Measurements from ENCODE around the gene COLGALT1.
A peak's percentile ranks its signal among the peaks of the same experiment; 100 is the strongest.
"Not testable (repeated sequence)": the region's sequence is repeated elsewhere in the genome, so short reads cannot be mapped to it uniquely, and the experiment has no call there.

The COLGALT1 gene

GRCh38 chr19:17555480-17555928 lies at the start of gene COLGALT1:
Gene COLGALT1 (plus strand): TSS chr19:17555649. CDS start chr19:17555714, 65 bp downstream.
- peak; percentile 98 for DNase-seq (ENCODE audit: low spot score)

DNA sequence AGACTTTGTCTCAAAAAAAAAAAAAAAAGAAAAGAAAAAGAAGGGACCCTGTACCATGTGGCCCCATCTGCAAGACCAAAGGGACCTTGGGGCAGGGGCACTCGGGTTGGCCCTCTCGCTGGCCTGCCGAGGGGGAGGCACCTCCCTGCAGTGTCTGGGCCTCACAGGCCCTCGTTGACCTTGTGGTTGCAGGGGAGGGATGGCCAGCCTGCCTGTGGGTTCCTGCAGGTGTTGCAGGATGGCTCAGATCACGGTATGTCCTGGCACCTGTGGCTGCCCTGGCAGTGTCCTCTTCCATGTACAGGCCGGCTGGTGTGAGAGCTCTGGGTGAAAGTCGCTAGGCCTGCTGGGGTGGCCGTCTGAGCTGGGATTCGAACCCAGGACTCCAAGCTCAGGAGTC lies 48.7 kb upstream of the COLGALT1 start:
- DNase-seq (ENCODE audit: low spot score) = no peak

GRCh38 chr19:17508558-17508933 lies 46.9 kb upstream of the COLGALT1 start:
- DNase-seq (ENCODE audit: low spot score) = peak; percentile 43

- DNase-seq (ENCODE audit: low spot score) = peak; percentile 46
These were observed 45.0 kb upstream of the COLGALT1 start for GRCh38 chr19:17510220-17510993.

GRCh38 chr19:17511724-17512573 lies 43.5 kb upstream of the COLGALT1 start:
- DNase-seq (ENCODE audit: low spot score) = peak; percentile 90

GRCh38 chr19:17512574-17512939 lies 42.9 kb upstream of the COLGALT1 start:
- DNase-seq (ENCODE audit: low spot score) = no peak

GRCh38 chr19:17515408-17516149 lies 39.9 kb upstream of the COLGALT1 start:
- no peak for DNase-seq (ENCODE audit: low spot score)

DNA sequence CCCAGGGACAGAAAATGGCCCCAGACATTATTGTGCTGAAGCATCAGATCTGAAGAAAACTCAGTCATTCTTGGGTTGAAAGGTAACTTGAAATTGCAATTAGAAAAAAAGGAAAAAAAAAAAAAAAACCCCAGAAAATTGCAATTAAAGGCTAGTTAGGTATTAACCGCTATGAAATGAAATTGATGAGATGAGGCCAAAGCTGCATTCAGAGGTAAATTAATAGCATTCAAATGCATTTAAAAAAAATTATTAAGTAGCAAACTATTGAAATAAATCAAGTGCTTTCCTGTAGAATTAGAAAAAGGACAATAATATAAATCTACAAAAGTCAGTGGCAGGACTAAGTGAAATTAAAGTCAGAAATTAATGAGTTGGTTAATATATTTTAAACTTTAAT lies 37.6 kb upstream of the COLGALT1 start:
- DNase-seq (ENCODE audit: low spot score) = no peak

DNA sequence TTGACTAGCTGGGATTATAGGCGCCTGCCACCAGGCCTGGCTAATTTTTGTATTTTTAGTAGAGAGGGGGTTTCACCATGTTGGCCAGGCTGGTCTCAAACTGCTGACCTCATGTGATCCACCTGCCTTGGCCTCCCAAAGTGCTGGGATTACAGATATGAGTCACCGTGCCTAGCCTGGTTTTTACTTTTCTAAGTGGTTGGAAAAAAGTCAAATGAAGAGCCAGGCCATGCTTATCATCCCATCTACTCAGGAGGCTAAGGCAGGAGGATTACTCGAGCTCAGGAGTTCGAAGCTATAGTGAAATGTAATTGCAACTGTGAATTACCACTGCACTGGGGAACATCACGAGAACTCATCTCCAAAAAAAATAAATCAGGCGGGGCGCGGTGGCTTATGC lies 36.8 kb upstream of the COLGALT1 start:
- not testable (repeated sequence) for DNase-seq (ENCODE audit: low spot score)

DNA sequence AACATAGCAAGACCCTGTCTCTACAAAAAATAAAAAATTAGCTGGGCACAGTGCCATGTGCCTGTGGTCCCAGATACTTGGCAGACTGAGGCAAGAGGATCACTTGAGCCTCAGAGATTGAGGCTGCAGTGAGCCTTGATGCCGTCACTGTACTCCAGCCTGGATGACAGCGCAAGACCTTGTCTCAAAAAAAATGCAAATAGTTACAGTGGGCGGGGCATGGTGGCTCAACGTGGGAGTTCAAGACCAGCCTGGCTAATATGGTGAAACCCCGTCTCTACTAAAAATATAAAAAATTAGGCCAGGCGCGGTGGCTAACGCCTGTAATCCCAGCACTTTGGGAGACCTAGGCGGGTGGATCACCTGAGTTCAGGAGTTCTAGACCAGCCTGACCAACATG lies 35.5 kb upstream of the COLGALT1 start:
- DNase-seq (ENCODE audit: low spot score) = no peak

- DNase-seq (ENCODE audit: low spot score) = no peak
These were observed 34.6 kb upstream of the COLGALT1 start for GRCh38 chr19:17520865-17521264.

- no peak for DNase-seq (ENCODE audit: low spot score)
These were observed 32.2 kb upstream of the COLGALT1 start for GRCh38 chr19:17522988-17523872.

DNA sequence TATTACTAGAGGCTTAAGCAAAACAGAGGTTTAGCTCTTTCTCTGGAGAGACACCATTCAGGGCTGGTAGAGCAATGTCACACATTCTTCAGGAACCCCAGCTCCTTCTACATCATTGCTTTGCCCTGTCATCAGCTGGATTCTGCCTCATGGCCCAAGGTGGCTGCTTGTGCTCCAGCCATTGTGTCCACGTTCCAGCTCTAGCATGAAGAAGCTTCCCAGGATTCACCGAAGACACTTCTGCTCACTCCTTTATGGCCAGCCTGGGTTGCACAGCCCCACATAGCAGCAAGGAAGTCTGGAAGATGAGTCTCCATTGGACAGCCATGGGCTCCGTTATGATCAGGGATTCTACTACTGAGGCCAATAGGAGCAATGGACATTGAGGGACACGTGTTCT lies 30.8 kb upstream of the COLGALT1 start:
- DNase-seq (ENCODE audit: low spot score) = no peak

DNA sequence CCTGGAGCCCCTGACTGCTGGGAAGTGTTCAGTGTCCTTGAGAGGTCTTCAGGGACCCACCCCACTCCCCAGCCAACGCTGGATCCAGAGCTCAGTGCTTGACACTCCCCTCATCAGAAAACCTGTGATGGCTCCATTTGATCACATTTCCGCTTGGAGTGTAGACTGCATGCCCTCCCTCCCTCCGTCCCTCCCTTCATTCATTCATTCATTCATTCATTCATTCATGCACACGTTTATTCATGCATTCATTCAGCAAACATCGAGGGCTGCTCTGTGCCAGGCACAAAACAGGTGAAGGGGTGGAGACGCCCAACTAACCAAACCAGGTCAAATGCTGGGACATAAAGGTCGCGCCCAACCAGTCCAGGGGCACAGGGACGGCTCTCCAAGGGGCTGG lies 30.3 kb upstream of the COLGALT1 start:
- DNase-seq (ENCODE audit: low spot score) = no peak

DNA sequence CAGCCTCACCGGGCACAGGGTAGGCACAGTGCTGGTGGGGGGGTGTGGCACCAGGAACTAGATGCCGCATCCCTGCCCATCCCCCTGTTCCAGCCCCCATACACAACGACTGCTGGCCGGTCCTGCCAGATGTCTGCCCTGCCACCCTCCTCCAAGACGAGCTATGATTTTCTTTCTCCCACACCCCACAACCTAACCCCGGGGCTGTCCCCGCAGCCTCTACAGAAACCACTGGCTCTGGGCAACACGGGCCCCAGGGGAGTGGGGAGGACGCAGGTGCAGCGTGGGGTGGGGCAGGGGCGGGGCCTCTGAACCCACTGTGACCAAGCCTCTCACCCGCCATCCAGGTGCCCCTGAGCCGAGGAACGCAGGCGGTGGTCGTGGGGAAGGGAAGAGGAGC lies 28.5 kb upstream of the COLGALT1 start:
- DNase-seq (ENCODE audit: low spot score) = no peak

DNA sequence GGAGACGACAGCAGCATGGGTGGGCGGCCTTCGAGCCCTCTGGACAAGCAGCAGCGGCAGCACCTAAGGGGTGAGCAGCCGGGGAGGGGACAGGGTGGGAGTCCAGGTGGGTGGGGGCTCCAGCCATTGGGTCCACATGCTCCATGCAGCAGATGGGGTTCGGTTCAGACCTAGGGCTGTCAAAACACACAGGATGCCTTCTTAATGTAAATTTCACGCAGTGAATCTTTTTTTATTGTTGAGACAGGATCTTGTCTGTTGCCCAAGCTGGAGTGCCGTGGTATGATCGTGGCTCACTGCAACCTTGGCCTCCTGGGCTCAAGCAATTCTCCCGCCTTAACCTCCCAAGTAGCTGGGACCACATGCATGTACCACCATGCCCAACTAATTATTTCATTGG lies 28.1 kb upstream of the COLGALT1 start:
- DNase-seq (ENCODE audit: low spot score) = no peak

DNA sequence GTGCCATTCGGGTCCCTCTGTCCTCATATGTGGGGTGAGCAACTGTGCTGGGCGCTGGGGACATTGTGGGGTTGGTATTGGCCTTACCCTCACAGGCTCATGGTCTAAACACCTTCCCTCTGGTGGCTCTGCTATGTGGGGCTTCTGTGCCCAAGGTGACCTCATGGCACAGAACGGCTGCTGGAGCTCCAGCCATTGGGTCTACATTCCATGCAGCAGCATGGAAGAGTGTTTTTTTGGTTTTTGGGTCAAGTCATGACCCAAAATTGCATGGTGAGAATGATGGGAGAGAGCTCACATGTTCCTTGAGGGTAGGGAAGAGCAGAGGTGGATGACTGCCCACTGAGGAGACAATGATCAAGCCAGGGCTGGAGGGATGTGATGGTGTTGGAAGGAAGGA lies 26.8 kb upstream of the COLGALT1 start:
- DNase-seq (ENCODE audit: low spot score) = no peak

DNA sequence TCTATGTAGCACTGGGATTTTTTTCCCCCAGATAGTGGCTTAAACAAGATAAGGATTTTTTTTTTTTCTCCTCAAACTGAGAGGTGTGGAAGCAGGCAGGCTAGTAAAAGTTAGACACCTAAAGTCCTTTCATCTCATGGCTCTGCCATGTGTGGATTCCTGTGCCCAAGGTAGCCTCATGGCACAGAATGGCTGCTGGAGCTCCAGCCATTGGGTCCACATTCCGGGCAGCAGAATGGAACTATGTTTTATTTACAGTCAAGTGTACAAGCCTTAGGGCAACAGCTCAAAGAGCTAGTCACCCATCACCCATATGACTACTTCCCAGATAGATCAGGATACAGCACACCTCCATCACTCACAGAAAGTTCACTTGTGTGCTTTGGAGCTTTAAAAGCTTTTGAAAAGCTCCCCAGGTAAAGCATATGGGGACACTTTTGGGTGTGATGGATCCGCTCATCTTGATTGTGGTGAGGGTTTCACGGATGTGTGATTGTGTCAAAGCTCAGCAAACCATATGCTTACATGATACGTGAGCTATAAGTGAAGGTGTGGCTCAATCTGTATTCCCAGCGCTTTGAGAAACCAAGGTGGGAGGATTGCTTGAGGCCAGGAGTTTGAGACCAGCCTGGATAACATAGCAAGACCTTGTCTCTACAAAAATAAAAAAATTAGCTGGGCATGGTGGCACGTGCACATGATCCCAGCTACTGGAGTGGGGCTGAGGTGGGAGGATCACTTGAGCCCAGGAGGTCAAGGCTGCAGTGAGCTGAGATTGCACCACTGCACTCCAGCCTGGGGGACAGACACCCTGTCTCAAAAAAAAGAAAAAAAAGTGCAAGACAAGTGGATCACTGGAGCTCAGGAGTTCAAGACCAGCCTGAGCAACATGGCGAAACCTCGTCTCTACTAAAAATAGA lies 25.9 kb upstream of the COLGALT1 start:
- DNase-seq (ENCODE audit: low spot score) = no peak

DNA sequence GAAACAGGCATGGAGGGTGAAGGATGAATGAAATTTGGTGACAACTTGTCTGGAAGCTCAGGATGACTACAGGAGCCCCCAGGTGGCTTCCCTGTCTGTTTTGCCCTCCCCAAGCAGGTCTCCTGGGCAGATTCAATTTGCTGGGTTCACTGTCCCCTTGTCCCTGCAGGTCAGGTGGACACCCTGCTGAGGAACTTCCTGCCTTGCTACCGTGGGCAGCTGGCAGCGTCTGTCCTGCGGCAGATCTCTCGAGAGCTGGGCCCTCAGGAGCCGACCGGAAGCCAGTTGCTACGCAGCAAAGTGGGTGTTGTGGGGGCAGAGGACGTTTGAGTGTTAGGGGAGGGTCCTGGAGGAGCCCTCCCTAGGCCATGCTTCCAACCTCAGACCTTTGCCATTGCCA lies 24.9 kb upstream of the COLGALT1 start:
- DNase-seq (ENCODE audit: low spot score) = no peak

DNA sequence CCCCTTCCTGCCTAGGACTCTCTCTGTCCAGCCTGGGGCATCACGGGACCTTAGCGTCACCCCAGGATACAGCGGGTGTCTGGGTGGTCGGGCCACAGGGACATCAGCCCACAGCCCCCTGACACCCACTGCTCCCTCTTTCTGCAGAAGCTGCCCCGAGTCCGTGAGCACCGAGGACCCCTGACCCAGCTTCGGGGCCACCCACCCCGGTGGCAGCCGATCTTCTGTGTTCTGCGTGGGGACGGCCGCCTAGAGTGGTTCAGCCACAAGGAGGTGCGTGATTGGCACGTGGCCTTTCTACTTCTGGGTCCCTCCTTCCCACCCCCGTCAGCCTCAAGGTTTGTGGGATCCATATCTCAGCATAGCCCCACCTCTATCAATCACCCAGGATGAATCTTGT lies 23.3 kb upstream of the COLGALT1 start:
- no peak for DNase-seq (ENCODE audit: low spot score)

DNA sequence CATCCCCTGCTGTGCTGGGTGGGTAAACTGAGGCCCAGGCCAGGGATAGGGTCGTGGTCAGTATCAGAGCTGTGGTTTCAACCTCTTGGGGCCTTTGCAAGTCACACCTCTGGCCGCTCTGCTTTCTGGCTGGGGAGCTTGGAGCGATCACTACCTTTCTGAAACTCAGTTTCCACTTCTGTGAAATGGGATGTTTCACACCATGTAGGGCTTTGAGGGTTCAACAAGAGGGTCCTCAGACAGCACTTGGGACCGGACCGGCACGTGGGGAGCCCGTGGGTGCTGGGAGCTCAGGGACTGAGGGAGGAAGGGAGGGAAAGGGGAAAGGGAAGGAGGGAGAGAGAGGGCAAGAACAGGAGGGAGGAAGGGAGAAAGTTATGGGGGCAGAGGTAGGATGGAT lies 22.9 kb upstream of the COLGALT1 start:
- no peak for DNase-seq (ENCODE audit: low spot score)

Data from RKO (cell line).